Sigmoid colon (tissue), 7 donors: Measurements from ENCODE around the gene LRRC8A. TPM values are rescaled to one million over a fixed set of nuclear protein-coding genes. Genes with fewer than 3 reads are reported as not detected.

Source experiments
- DNase-seq: peaks from one replicate; pipeline ENCODE4 v3.0.0-alpha.2; 2019
- H3K27ac ChIP-seq, 4 donors: fragments of 200-600 bp; sonication (generic); one replicate each; pipeline ENCODE4 v1.5.1; 2016 to 2019; ENCODE audit warnings: mild to moderate bottlenecking in 1 of 4
- H3K27me3 ChIP-seq, 3 donors: fragments of 200-600 bp; sonication (generic); one replicate each; pipeline ENCODE4 v1.5.1; 2019; ENCODE audit warnings: mild to moderate bottlenecking in 1 of 3
- H3K36me3 ChIP-seq, 4 donors: fragments of 200-600 bp; sonication (generic); one replicate each; pipeline ENCODE4 v1.5.1; 2016 to 2019
- H3K4me1 ChIP-seq, 4 donors: fragments of 200-600 bp; sonication (generic); one replicate each; pipeline ENCODE4 v1.5.1; 2017 to 2019
- H3K4me3 ChIP-seq, 4 donors: fragments of 200-600 bp; sonication (generic); one replicate each; pipeline ENCODE4 v1.5.1; 2017 to 2019; ENCODE audit warnings: mild to moderate bottlenecking in 2 of 4, moderate library complexity in 1 of 4
- H3K9me3 ChIP-seq, 4 donors: fragments of 200-600 bp in 3 of 4; sonication (generic) in 3 of 4; one replicate each; pipeline versions ENCODE4 v1.5.1 to v1.6.1; 2013 to 2019
- CTCF ChIP-seq, 4 experiments: fragments of 450-650 bp in 3 of 4; fragments of 200-600 bp in 1 of 4; IDR thresholded peaks; one replicate each; pipeline ENCODE4 v1.5.1; 2016 to 2019; ENCODE audit warnings: antibody characterized with exemption in 4 of 4, mild to moderate bottlenecking in 3 of 4, moderate library complexity in 2 of 4
- EP300 ChIP-seq, 4 donors: sonication (generic); formaldehyde crosslinking; IDR thresholded peaks; one replicate each; pipeline ENCODE4 v1.6.1; 2017; ENCODE audit warnings: antibody characterized with exemption in 4 of 4
- POLR2A ChIP-seq, 2 donors: fragments of 450-650 bp; IDR thresholded peaks; one replicate each; pipeline ENCODE4 v1.6.1; 2016; ENCODE audit warnings: antibody characterized with exemption in 2 of 2, mild to moderate bottlenecking in 2 of 2, moderate library complexity in 2 of 2
- POLR2AphosphoS5 ChIP-seq, 4 donors: sonication (generic); formaldehyde crosslinking; IDR thresholded peaks; one replicate each; pipeline ENCODE4 v1.6.1; 2017; ENCODE audit warnings: antibody characterized with exemption in 4 of 4
- WGBS, 2 donors: extraction: QIAGEN DNeasy Blood & Tissue Kit; methylation state at CpG; one replicate each; pipeline ENCODE4 v1.1.7; 2013; 5-methylcytosine and 5-hydroxymethylcytosine counted together
- intact Hi-C: fragments of 100-400 bp; cut with DNase I; formaldehyde crosslinking; loops from one replicate; pipeline ENCODE4 v1.15.1; 2023
- polyA plus RNA-seq, 3 donors: library from polyadenylated mRNA; stranded (reverse); fragments of 200-250 nt; gene quantifications; one replicate each; pipeline ENCODE4 v1.2.3, GENCODE V29; 2013
- total RNA-seq, 4 donors: library from RNA; depleted of rRNA; stranded (reverse); fragments of >200 nt; gene quantifications; one replicate each; pipeline ENCODE4 v1.1.0, GENCODE V29; 2016
- donor health status: healthy with polysubstance abuse.
- donor health status: Bipolar disorder and iron deficiency.
- donor health status: healthy.

Gene LRRC8A
- total and polyA plus RNA-seq, 7 donors: 4.8 to 59.5 (median 26.0) TPM

GRCh38 chr9:128909859-128910258, 27.9 kb downstream of the LRRC8A start:
- 90% methylated on average over 4 of the region's 4 CpGs for WGBS, 2 donors
- Histone ChIP-seq H3K9me3 (no peaks in the 10 kb centered on the region), H3K27ac (peak overlapping the region; percentile 25 to 88 (median 66)), H3K4me1 (peaks cover 0 to 67% (median 60%) of the 10 kb centered on the region in 4 donors), H3K36me3 (peaks cover 24 to 40% (median 32%) of the 10 kb centered on the region in 4 donors), H3K4me3 (no peak overlapping the region), H3K27me3 (no peaks in the 10 kb centered on the region)
- TF ChIP-seq POLR2AphosphoS5 (IDR thresholded peaks at IDR 0.05) (no peak), POLR2A (IDR thresholded peaks at IDR 0.05) (no peak), CTCF (IDR thresholded peaks at IDR 0.05) (no peak), EP300 (IDR thresholded peaks at IDR 0.05) (no peak)
- DNase-seq: no peak
- intact Hi-C loops: no loop called here

GRCh38 chr9:128910906-128911305, 29.0 kb downstream of the LRRC8A start:
- no peak overlapping the region for H3K4me3 ChIP-seq
- no peak for TF ChIP-seq POLR2A (IDR thresholded peaks at IDR 0.05)
- no peak for TF ChIP-seq CTCF (IDR thresholded peaks at IDR 0.05)
- TF ChIP-seq EP300 (IDR thresholded peaks at IDR 0.05): no peak
- TF ChIP-seq POLR2AphosphoS5 (IDR thresholded peaks at IDR 0.05): no peak
- H3K9me3 ChIP-seq: no peaks in the 10 kb centered on the region
- no peak for DNase-seq
- 91 to 92% methylated on average over 6 of the region's 6 CpGs for WGBS, 2 donors
- peaks cover 0 to 77% (median 67%) of the 10 kb centered on the region in 4 donors for H3K4me1 ChIP-seq
- H3K27ac ChIP-seq: peak overlapping the region; percentile 60 to 88 (median 68)
- H3K27me3 ChIP-seq: no peaks in the 10 kb centered on the region
- intact Hi-C loops: no loop called here
- peaks cover 24 to 42% (median 32%) of the 10 kb centered on the region in 4 donors for H3K36me3 ChIP-seq

- Histone ChIP-seq H3K36me3 (peaks cover 28 to 49% (median 35%) of the 10 kb centered on the region in 4 donors), H3K27me3 (no peaks in the 10 kb centered on the region), H3K4me1 (peaks cover 0 to 81% (median 72%) of the 10 kb centered on the region in 4 donors), H3K9me3 (no peaks in the 10 kb centered on the region), H3K27ac (peak overlapping the region; percentile 60 to 88 (median 68)), H3K4me3 (no peak overlapping the region)
- intact Hi-C loops: no loop called here
- peak; percentile 83 for DNase-seq
- TF ChIP-seq POLR2A (IDR thresholded peaks at IDR 0.05): no peak
- TF ChIP-seq EP300 (IDR thresholded peaks at IDR 0.05): no peak
- no peak for TF ChIP-seq CTCF (IDR thresholded peaks at IDR 0.05)
- peak in 2 of 4 donors; percentile 28 to 37 for TF ChIP-seq POLR2AphosphoS5 (IDR thresholded peaks at IDR 0.05)
- WGBS, 2 donors: 54 to 64% methylated on average over 8 of the region's 8 CpGs
Observed at GRCh38 chr9:128911529-128912035, 29.6 kb downstream of the LRRC8A start.

DNA sequence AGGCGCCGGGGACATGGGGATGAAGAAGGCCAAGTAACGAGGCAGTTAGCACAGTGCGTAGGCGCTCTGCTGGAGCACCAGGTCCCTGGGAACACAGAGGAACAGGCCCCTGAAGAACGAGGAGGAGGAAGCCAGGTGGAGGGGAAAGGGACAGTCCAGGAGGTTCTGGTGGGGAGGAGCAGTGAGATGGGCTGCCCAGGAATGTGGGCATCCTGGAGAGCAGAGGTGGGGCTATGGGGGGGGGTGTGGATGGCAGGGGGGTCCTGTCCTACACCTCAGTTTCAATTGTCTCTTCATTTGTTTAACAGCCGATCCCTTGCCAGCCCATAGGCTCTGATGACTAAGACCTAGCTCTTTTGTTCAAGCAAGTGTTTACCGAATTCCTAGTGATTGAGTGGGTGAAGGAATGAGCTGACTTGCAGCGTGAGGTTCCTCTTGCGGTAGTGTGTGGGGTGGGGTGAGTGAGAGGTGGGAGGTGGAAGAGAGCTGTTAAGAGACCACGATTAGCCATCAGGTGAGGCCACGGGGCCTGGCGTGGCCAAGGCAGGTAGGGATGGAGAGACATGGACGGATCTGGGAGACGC, 30.4 kb downstream of the LRRC8A start:
- TF ChIP-seq POLR2A (IDR thresholded peaks at IDR 0.05) (no peak), EP300 (IDR thresholded peaks at IDR 0.05) (no peak), POLR2AphosphoS5 (IDR thresholded peaks at IDR 0.05) (no peak), CTCF (IDR thresholded peaks at IDR 0.05) (no peak)
- intact Hi-C loops: no loop called here
- Histone ChIP-seq H3K4me3 (no peak overlapping the region), H3K9me3 (no peaks in the 10 kb centered on the region), H3K27me3 (no peaks in the 10 kb centered on the region), H3K27ac (peak overlapping the region; percentile 60 to 88 (median 68)), H3K36me3 (peaks cover 26 to 44% (median 34%) of the 10 kb centered on the region in 4 donors), H3K4me1 (peaks cover 0 to 84% (median 77%) of the 10 kb centered on the region in 4 donors)
- no peak for DNase-seq
- WGBS, 2 donors: 81 to 86% methylated on average over 15 of the region's 15 CpGs
